HepG2 (cell line): ENCODE results near the gene IER2. TPM values are rescaled to one million over a fixed set of nuclear protein-coding genes. Genes with fewer than 3 reads are reported as not detected.

Source experiments
- BCL3 ChIP-seq: sonication (generic); formaldehyde crosslinking; IDR thresholded peaks from 2 replicates; pipeline ENCODE4 v1.5.1; 2020; ENCODE audit warnings: mild to moderate bottlenecking, missing genetic modification reagents, moderate library complexity
- BRF2 ChIP-seq: sonication (generic); formaldehyde crosslinking; IDR thresholded peaks from 2 replicates; pipeline ENCODE4 v1.8.1; 2022; ENCODE audit warnings: mild to moderate bottlenecking, missing genetic modification reagents
- KLF13 ChIP-seq: sonication (generic); formaldehyde crosslinking; IDR thresholded peaks from 2 replicates; pipeline ENCODE4 v1.4.0; 2020; ENCODE audit warnings: mild to moderate bottlenecking, missing genetic modification reagents
- LCORL ChIP-seq, 2 experiments: fragments of 450-650 bp in 1 of 2; sonication (generic) in 1 of 2; formaldehyde crosslinking in 1 of 2; IDR thresholded peaks; 2 replicates each; pipeline versions ENCODE4 v1.5.0 to v1.6.1; 2017 to 2020; ENCODE audit warnings: antibody characterized with exemption in 1 of 2, missing genetic modification reagents in 1 of 2
- MIXL1 ChIP-seq: IDR thresholded peaks from 2 replicates; pipeline ENCODE4 v1.6.1; 2016
- NFIB ChIP-seq: sonication (generic); formaldehyde crosslinking; IDR thresholded peaks from 2 replicates; pipeline ENCODE4 v1.9.0; 2021; ENCODE audit warnings: missing genetic modification reagents, mild to moderate bottlenecking, borderline replicate concordance
- SYNCRIP ChIP-seq: fragments of 200-400 bp; formaldehyde crosslinking; IDR thresholded peaks from 2 replicates; pipeline ENCODE4 v1.6.1; 2018; ENCODE audit warnings: mild to moderate bottlenecking, low read depth, low read length; ENCODE audit not compliant: insufficient read depth
- ZSCAN29 ChIP-seq: sonication (generic); formaldehyde crosslinking; conservative IDR thresholded peaks from 2 replicates; pipeline ENCODE4 v1.4.0; 2020; ENCODE audit warnings: mild to moderate bottlenecking, missing genetic modification reagents
- polyA plus RNA-seq, 8 experiments: library from polyadenylated mRNA; depleted of rRNA in 3 of 8; stranded (reverse) in 7 of 8; unstranded in 1 of 8; fragments of >200 nt; fragmentation: Illumina TruSeq in 4 of 8; extraction: Trizol in 4 of 8; gene quantifications; 2 replicates each; pipeline versions ENCODE4 v1.2.1 to v1.2.3, GENCODE V29; 2011 to 2016; ENCODE audit warnings: low read depth in 4 of 8, missing spikeins in 1 of 8, mixed read lengths in 1 of 8; ENCODE audit not compliant: insufficient read depth in 1 of 8
- total RNA-seq, 5 experiments: library from RNA; depleted of rRNA; stranded (reverse); fragments of >200 nt; fragmentation: Illumina TruSeq; extraction: Trizol; gene quantifications; 2 replicates each; pipeline ENCODE4 v1.2.3, GENCODE V29; 2016; ENCODE audit warnings: low read depth in 1 of 5
- TF ChIP-seq, protein P1 (sequence below): sonication (generic); formaldehyde crosslinking; IDR thresholded peaks from 2 replicates; pipeline ENCODE4 v1.4.0; 2020; ENCODE audit warnings: mild to moderate bottlenecking, missing genetic modification reagents, borderline replicate concordance
- TF ChIP-seq, protein P2 (sequence below): sonication (generic); formaldehyde crosslinking; IDR thresholded peaks from 2 replicates; pipeline ENCODE4 v1.8.0; 2022; ENCODE audit warnings: mild to moderate bottlenecking, missing genetic modification reagents, moderate library complexity
- TF ChIP-seq, protein P3 (sequence below): sonication (generic); formaldehyde crosslinking; IDR thresholded peaks from 2 replicates; pipeline ENCODE4 v1.4.0; 2020; ENCODE audit warnings: mild to moderate bottlenecking, missing genetic modification reagents, borderline replicate concordance
- TF ChIP-seq, protein P4 (sequence below): sonication (generic); formaldehyde crosslinking; IDR thresholded peaks from 2 replicates; pipeline ENCODE4 v1.5.1; 2020; ENCODE audit warnings: mild to moderate bottlenecking, moderate library complexity, missing genetic modification reagents

The IER2 gene
- total and polyA plus RNA-seq, 2 of the 13 experiments (the other 11 are each of a cell fraction or from before 2014, with no cell fraction given) = 10.1 to 14.3 TPM

DNA sequence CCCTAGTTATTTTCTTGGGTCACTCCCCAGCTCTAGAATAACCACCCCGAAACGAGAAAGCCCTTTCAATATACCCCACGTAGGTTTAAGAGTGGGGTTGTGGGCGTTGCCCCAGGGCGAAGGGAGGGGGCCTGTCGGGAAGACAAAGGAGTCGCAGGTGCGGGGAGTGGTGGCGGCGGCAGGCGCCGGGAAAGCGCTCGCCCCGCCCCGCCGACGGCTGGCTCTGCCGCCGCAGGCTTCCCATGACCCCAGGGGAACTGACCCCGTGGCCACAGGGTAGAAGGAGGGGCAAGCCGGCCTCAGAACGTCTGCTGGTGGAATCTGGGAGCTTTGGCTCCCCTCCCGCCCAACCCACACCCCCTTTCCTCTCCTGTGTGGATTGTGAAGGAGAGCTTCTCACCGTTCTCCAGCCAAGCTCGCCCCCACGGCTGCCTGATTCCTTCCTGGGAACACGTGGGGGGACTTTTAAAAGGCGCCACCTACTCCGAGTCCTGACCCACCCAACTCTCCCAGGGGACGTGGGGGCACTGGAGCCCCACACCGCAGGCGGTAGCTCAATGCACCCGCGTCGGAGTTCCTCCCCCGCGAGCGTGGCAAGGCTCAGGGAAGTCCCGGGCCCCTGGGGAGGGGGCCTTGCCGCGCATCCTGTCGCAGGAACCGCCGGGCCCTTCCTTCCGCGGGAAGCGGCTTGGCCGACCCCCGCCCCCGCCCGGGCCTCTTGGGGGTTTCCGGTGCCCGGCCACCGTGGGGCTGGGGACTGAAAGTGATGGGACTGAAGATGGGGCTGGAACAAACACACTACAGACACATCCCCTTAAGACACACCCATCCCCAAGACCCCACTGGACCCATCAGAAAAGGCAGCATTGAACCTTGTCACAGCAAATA is 5.5 kb downstream of the IER2 start (continued):
- TF ChIP-seq, protein P1, sequence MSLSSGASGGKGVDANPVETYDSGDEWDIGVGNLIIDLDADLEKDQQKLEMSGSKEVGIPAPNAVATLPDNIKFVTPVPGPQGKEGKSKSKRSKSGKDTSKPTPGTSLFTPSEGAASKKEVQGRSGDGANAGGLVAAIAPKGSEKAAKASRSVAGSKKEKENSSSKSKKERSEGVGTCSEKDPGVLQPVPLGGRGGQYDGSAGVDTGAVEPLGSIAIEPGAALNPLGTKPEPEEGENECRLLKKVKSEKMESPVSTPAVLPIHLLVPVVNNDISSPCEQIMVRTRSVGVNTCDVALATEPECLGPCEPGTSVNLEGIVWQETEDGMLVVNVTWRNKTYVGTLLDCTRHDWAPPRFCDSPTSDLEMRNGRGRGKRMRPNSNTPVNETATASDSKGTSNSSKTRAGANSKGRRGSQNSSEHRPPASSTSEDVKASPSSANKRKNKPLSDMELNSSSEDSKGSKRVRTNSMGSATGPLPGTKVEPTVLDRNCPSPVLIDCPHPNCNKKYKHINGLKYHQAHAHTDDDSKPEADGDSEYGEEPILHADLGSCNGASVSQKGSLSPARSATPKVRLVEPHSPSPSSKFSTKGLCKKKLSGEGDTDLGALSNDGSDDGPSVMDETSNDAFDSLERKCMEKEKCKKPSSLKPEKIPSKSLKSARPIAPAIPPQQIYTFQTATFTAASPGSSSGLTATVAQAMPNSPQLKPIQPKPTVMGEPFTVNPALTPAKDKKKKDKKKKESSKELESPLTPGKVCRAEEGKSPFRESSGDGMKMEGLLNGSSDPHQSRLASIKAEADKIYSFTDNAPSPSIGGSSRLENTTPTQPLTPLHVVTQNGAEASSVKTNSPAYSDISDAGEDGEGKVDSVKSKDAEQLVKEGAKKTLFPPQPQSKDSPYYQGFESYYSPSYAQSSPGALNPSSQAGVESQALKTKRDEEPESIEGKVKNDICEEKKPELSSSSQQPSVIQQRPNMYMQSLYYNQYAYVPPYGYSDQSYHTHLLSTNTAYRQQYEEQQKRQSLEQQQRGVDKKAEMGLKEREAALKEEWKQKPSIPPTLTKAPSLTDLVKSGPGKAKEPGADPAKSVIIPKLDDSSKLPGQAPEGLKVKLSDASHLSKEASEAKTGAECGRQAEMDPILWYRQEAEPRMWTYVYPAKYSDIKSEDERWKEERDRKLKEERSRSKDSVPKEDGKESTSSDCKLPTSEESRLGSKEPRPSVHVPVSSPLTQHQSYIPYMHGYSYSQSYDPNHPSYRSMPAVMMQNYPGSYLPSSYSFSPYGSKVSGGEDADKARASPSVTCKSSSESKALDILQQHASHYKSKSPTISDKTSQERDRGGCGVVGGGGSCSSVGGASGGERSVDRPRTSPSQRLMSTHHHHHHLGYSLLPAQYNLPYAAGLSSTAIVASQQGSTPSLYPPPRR (CRISPR knock-in tag) = peak; percentile 28; the same call in 1 of the 2 replicates
- TF ChIP-seq, protein P2, sequence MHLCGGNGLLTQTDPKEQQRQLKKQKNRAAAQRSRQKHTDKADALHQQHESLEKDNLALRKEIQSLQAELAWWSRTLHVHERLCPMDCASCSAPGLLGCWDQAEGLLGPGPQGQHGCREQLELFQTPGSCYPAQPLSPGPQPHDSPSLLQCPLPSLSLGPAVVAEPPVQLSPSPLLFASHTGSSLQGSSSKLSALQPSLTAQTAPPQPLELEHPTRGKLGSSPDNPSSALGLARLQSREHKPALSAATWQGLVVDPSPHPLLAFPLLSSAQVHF (CRISPR knock-in tag) = no peak; the same call in 1 of the 2 replicates
- TF ChIP-seq ZSCAN29 (CRISPR knock-in tag) (peak; percentile 47; the same call in 1 of the 2 replicates), LCORL (IDR thresholded peaks at IDR 0.05) (no peak), LCORL (CRISPR knock-in tag; IDR thresholded peaks at IDR 0.05) (peak; percentile 28; the same call in 1 of the 2 replicates), BCL3 (CRISPR knock-in tag) (no peak), NFIB (CRISPR knock-in tag) (no peak), KLF13 (CRISPR knock-in tag) (no peak), MIXL1 (CRISPR knock-in tag) (0 out of 2 replicates have a peak, but pooled peaks have one; percentile 13), SYNCRIP (no peak), BRF2 (CRISPR knock-in tag) (no peak)
- TF ChIP-seq, protein P3, sequence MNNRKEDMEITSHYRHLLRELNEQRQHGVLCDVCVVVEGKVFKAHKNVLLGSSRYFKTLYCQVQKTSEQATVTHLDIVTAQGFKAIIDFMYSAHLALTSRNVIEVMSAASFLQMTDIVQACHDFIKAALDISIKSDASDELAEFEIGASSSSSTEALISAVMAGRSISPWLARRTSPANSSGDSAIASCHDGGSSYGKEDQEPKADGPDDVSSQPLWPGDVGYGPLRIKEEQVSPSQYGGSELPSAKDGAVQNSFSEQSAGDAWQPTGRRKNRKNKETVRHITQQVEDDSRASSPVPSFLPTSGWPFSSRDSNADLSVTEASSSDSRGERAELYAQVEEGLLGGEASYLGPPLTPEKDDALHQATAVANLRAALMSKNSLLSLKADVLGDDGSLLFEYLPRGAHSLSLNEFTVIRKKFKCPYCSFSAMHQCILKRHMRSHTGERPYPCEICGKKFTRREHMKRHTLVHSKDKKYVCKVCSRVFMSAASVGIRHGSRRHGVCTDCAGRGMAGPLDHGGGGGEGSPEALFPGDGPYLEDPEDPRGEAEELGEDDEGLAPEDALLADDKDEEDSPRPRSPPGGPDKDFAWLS = no peak
- TF ChIP-seq, protein P4, sequence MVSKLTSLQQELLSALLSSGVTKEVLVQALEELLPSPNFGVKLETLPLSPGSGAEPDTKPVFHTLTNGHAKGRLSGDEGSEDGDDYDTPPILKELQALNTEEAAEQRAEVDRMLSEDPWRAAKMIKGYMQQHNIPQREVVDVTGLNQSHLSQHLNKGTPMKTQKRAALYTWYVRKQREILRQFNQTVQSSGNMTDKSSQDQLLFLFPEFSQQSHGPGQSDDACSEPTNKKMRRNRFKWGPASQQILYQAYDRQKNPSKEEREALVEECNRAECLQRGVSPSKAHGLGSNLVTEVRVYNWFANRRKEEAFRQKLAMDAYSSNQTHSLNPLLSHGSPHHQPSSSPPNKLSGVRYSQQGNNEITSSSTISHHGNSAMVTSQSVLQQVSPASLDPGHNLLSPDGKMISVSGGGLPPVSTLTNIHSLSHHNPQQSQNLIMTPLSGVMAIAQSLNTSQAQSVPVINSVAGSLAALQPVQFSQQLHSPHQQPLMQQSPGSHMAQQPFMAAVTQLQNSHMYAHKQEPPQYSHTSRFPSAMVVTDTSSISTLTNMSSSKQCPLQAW = no peak
